ENCODE data around the gene ZNF385B. TPM values are rescaled to one million over a fixed set of nuclear protein-coding genes. Genes with fewer than 3 reads are reported as not detected.
A peak's percentile ranks its signal among the peaks of the same experiment; 100 is the strongest.

ZNF385B gene
- total RNA-seq, 1 experiment from 2014 or later = 0.33 TPM

- H3K4me1 Mint-ChIP-seq (ENCODE audit: insufficient read depth, unreplicated experiment) = peaks cover 9% of the 10 kb centered on the region
- H3K36me3 Mint-ChIP-seq (ENCODE audit: insufficient read depth, unreplicated experiment) = no peaks in the 10 kb centered on the region
- POLR2A ChIA-PET = interaction anchor here (0.7 kb wide), 1 partner anchor 121 kb away, joined by 3 read pairs; no protein-coding TSS in a partner anchor
- CTCF ChIA-PET = interaction anchor here (0.7 to 0.8 kb wide), 2 partner anchors 198 to 229 kb away, joined by 3 to 5 read pairs; no protein-coding TSS in a partner anchor
- no peak overlapping the region for H3K27ac Mint-ChIP-seq (ENCODE audit: low read depth, unreplicated experiment)
- H3K9me3 Mint-ChIP-seq (ENCODE audit: unreplicated experiment) = no peaks in the 10 kb centered on the region
- no peak overlapping the region for H3K4me3 Mint-ChIP-seq (ENCODE audit: unreplicated experiment)
- no peak for DNase-seq (ENCODE audit: unreplicated experiment)
- no peaks in the 10 kb centered on the region for H3K27me3 Mint-ChIP-seq (ENCODE audit: insufficient read depth, unreplicated experiment)
- peak; percentile 16 for TF ChIP-seq CTCF (IDR thresholded peaks at IDR 0.05; ENCODE audit: unreplicated experiment)
- intact Hi-C loops (cut with micrococcal nuclease) = no loop called here
- BruUV-seq (replicated peaks) = no TSS peak
Measured at GRCh38 chr2:179447839-179448447, 413.5 kb downstream of the ZNF385B start.

GRCh38 chr2:179447421-179447820, 414.0 kb downstream of the ZNF385B start:
- CTCF ChIA-PET = interaction anchor here (0.6 to 0.8 kb wide), 4 partner anchors 11 to 229 kb away, joined by 3 to 5 read pairs (median 3); no protein-coding TSS in a partner anchor
- no peak overlapping the region for H3K27ac Mint-ChIP-seq (ENCODE audit: low read depth, unreplicated experiment)

GRCh38 chr2:179446476-179447141, 414.8 kb downstream of the ZNF385B start:
- no peak for TF ChIP-seq CTCF (IDR thresholded peaks at IDR 0.05; ENCODE audit: unreplicated experiment)
- BruUV-seq (replicated peaks) = no TSS peak
- H3K4me1 Mint-ChIP-seq (ENCODE audit: insufficient read depth, unreplicated experiment) = peaks cover 11% of the 10 kb centered on the region
- no peaks in the 10 kb centered on the region for H3K36me3 Mint-ChIP-seq (ENCODE audit: insufficient read depth, unreplicated experiment)
- no peak for DNase-seq (ENCODE audit: unreplicated experiment)
- H3K27ac Mint-ChIP-seq (ENCODE audit: low read depth, unreplicated experiment) = no peak overlapping the region
- intact Hi-C loops (cut with micrococcal nuclease) = no loop called here
- ChIA-PET POLR2A (interaction anchor here (3.0 kb wide), 1 partner anchor 8 kb away, joined by 9 read pairs; no protein-coding TSS in a partner anchor), CTCF (interaction anchor here (0.6 to 0.7 kb wide), 3 partner anchors 12 to 286 kb away, joined by 3 to 4 read pairs (median 3); no protein-coding TSS in a partner anchor)
- no peaks in the 10 kb centered on the region for H3K9me3 Mint-ChIP-seq (ENCODE audit: unreplicated experiment)
- H3K27me3 Mint-ChIP-seq (ENCODE audit: insufficient read depth, unreplicated experiment) = no peaks in the 10 kb centered on the region
- H3K4me3 Mint-ChIP-seq (ENCODE audit: unreplicated experiment) = no peak overlapping the region

More at GRCh38 chr2:179447421-179447820, 414.0 kb downstream of the ZNF385B start:
- no peak for DNase-seq (ENCODE audit: unreplicated experiment)
- no peaks in the 10 kb centered on the region for H3K36me3 Mint-ChIP-seq (ENCODE audit: insufficient read depth, unreplicated experiment)
- peaks cover 11% of the 10 kb centered on the region for H3K4me1 Mint-ChIP-seq (ENCODE audit: insufficient read depth, unreplicated experiment)
- no peaks in the 10 kb centered on the region for H3K9me3 Mint-ChIP-seq (ENCODE audit: unreplicated experiment)
- BruUV-seq (replicated peaks) = no TSS peak
- no peak for TF ChIP-seq CTCF (IDR thresholded peaks at IDR 0.05; ENCODE audit: unreplicated experiment)
- H3K27me3 Mint-ChIP-seq (ENCODE audit: insufficient read depth, unreplicated experiment) = no peaks in the 10 kb centered on the region
- no peak overlapping the region for H3K4me3 Mint-ChIP-seq (ENCODE audit: unreplicated experiment)
- intact Hi-C loops (cut with micrococcal nuclease) = no loop called here
- POLR2A ChIA-PET = interaction anchor here (0.7 kb wide), 1 partner anchor 120 kb away, joined by 3 read pairs; no protein-coding TSS in a partner anchor

GRCh38 chr2:179444056-179444455, 417.4 kb downstream of the ZNF385B start:
- H3K4me1 Mint-ChIP-seq (ENCODE audit: insufficient read depth, unreplicated experiment) = peaks cover 11% of the 10 kb centered on the region
- POLR2A ChIA-PET = interaction anchor here (3.0 kb wide), 1 partner anchor 10 kb away, joined by 9 read pairs; no protein-coding TSS in a partner anchor
- intact Hi-C loops (cut with micrococcal nuclease) = no loop called here
- H3K9me3 Mint-ChIP-seq (ENCODE audit: unreplicated experiment) = no peaks in the 10 kb centered on the region
- no peaks in the 10 kb centered on the region for H3K27me3 Mint-ChIP-seq (ENCODE audit: insufficient read depth, unreplicated experiment)
- no peak for TF ChIP-seq CTCF (IDR thresholded peaks at IDR 0.05; ENCODE audit: unreplicated experiment)
- H3K4me3 Mint-ChIP-seq (ENCODE audit: unreplicated experiment) = no peak overlapping the region
- BruUV-seq (replicated peaks) = no TSS peak
- H3K36me3 Mint-ChIP-seq (ENCODE audit: insufficient read depth, unreplicated experiment) = no peaks in the 10 kb centered on the region
- CTCF ChIA-PET = interaction anchor here (0.6 to 2.1 kb wide), 5 partner anchors 12 to 305 kb away, joined by 3 to 7 read pairs (median 3); no protein-coding TSS in a partner anchor
- H3K27ac Mint-ChIP-seq (ENCODE audit: low read depth, unreplicated experiment) = peak overlapping the region; percentile 10
- peak; percentile 26 for DNase-seq (ENCODE audit: unreplicated experiment)

Data from MCF 10A (cell line).